ENCODE data around the gene EMILIN2.

- no peak for TF ChIP-seq CTCF (conservative IDR thresholded peaks at IDR 0.05; ENCODE audit: low read length)
- TF ChIP-seq EZH2phosphoT487 (IDR thresholded peaks at IDR 0.05; ENCODE audit: borderline replicate concordance), result no peak
These were observed 33.7 kb downstream of the EMILIN2 start for GRCh38 chr18:2880473-2880872.

All from Loucy (cell line).